OCI-LY1 (cell line): ENCODE results near the gene PTPRN2.

ENCODE experiments used
- H2AFZ ChIP-seq: fragments of 200-600 bp; sonication (generic), shearing (Covaris generic); 2 replicates; pipeline ENCODE4 v1.6.0; 2014; ENCODE audit warnings: antibody characterized with exemption, mild to moderate bottlenecking, low read length
- H3F3A ChIP-seq: fragments of 200-600 bp; sonication (generic), shearing (Covaris generic); 2 replicates; pipeline ENCODE4 v1.6.0; 2014; ENCODE audit warnings: mild to moderate bottlenecking, antibody characterized with exemption, low read length, moderate library complexity; ENCODE audit not compliant: insufficient read depth
- H3K27ac ChIP-seq: fragments of 200-600 bp; sonication (generic); 2 replicates; pipeline ENCODE4 v1.5.1; 2014; ENCODE audit warnings: low read length, mixed run types, mild to moderate bottlenecking, low read depth; ENCODE audit not compliant: poor library complexity, severe bottlenecking
- H3K27me3 ChIP-seq: fragments of 200-600 bp; sonication (generic); 2 replicates; pipeline ENCODE4 v1.6.0; 2014; ENCODE audit warnings: antibody characterized with exemption, mild to moderate bottlenecking, low read length, moderate library complexity; ENCODE audit not compliant: insufficient read depth
- H3K36me3 ChIP-seq: fragments of 200-600 bp; sonication (generic); 2 replicates; pipeline ENCODE4 v1.6.1; 2014; ENCODE audit warnings: mild to moderate bottlenecking, antibody characterized with exemption, low read length, moderate library complexity, mixed read lengths; ENCODE audit not compliant: insufficient read depth
- H3K4me1 ChIP-seq: fragments of 200-600 bp; sonication (generic); 2 replicates; pipeline ENCODE4 v1.5.1; 2014; ENCODE audit warnings: mild to moderate bottlenecking, low read length, moderate library complexity; ENCODE audit not compliant: insufficient read depth, severe bottlenecking
- H3K4me2 ChIP-seq: fragments of 200-600 bp; sonication (generic), shearing (Covaris generic); 2 replicates; pipeline ENCODE4 v1.6.1; 2014; ENCODE audit warnings: low read length
- H3K4me3 ChIP-seq: fragments of 200-600 bp; sonication (generic); 2 replicates; pipeline ENCODE4 v1.5.1; 2014; ENCODE audit warnings: low read length, low read depth, mild to moderate bottlenecking, mixed read lengths; ENCODE audit not compliant: poor library complexity, severe bottlenecking
- H3K79me2 ChIP-seq: fragments of 200-600 bp; shearing (Covaris generic); 2 replicates; pipeline ENCODE4 v1.6.1; 2016; ENCODE audit warnings: mixed run types, low read length, mixed read lengths; ENCODE audit not compliant: insufficient read depth
- H3K9ac ChIP-seq: fragments of 200-600 bp; sonication (generic), shearing (Covaris generic); 2 replicates; pipeline ENCODE4 v1.6.1; 2014; ENCODE audit warnings: mild to moderate bottlenecking, low read length, mixed read lengths
- H3K9me2 ChIP-seq: fragments of 200-600 bp; sonication (generic), shearing (Covaris generic); 2 replicates; pipeline ENCODE4 v1.6.1; 2014; ENCODE audit warnings: low read depth, mild to moderate bottlenecking, low read length, mixed read lengths
- H3K9me3 ChIP-seq: fragments of 200-600 bp; shearing (Covaris generic); 2 replicates; pipeline ENCODE4 v1.6.1; 2014; ENCODE audit warnings: low read length, mixed read lengths
- H4K20me1 ChIP-seq: fragments of 200-600 bp; sonication (generic), shearing (Covaris generic); 2 replicates; pipeline ENCODE4 v1.6.0; 2016; ENCODE audit warnings: mild to moderate bottlenecking, low read length; ENCODE audit not compliant: insufficient read depth
- CTCF ChIP-seq: fragments of 200-600 bp; sonication (generic), shearing (Covaris generic); IDR thresholded peaks from 2 replicates; pipeline ENCODE4 v1.5.1; 2017; ENCODE audit warnings: mild to moderate bottlenecking, antibody characterized with exemption, low read length, moderate library complexity, mixed read lengths
- EZH2 ChIP-seq: fragments of 200-600 bp; sonication (generic), shearing (Covaris generic); IDR thresholded peaks from 2 replicates; pipeline ENCODE4 v1.8.0; 2017; ENCODE audit warnings: borderline replicate concordance, mixed run types, mild to moderate bottlenecking, antibody characterized with exemption, low read length, moderate library complexity, mixed read lengths

PTPRN2 gene

GRCh38 chr7:157584420-157584819 lies 1003.2 kb downstream of the PTPRN2 start:
- Histone ChIP-seq H2AFZ (no peak overlapping the region), H3K4me3 (no peak overlapping the region), H3K9ac (no peak overlapping the region), H3K9me3 (no peaks in the 10 kb centered on the region), H3K36me3 (no peaks in the 10 kb centered on the region), H3K27me3 (0 out of 2 replicates have a peak, but pooled peaks cover 8% of the 10 kb centered on the region), H3K27ac (no peak overlapping the region), H3K9me2 (no peaks in the 10 kb centered on the region), H3K79me2 (no peaks in the 10 kb centered on the region), H3K4me2 (no peak overlapping the region), H4K20me1 (no peaks in the 10 kb centered on the region), H3F3A (no peaks in the 10 kb centered on the region), H3K4me1 (no peaks in the 10 kb centered on the region)
- TF ChIP-seq CTCF (no peak), EZH2 (no peak)

- no peak overlapping the region for H3K4me2 ChIP-seq
- no peak overlapping the region for H3K4me3 ChIP-seq
- no peaks in the 10 kb centered on the region for H3F3A ChIP-seq
- no peaks in the 10 kb centered on the region for H3K79me2 ChIP-seq
- H4K20me1 ChIP-seq, result no peaks in the 10 kb centered on the region
- H3K4me1 ChIP-seq, result no peaks in the 10 kb centered on the region
- 0 out of 2 replicates have a peak, but pooled peaks cover 3% of the 10 kb centered on the region for H3K27me3 ChIP-seq
- H3K27ac ChIP-seq, result no peak overlapping the region
- TF ChIP-seq CTCF, result no peak
- no peak for TF ChIP-seq EZH2
- H2AFZ ChIP-seq, result no peak overlapping the region
- H3K9ac ChIP-seq, result no peak overlapping the region
- H3K36me3 ChIP-seq, result no peaks in the 10 kb centered on the region
- H3K9me2 ChIP-seq, result no peaks in the 10 kb centered on the region
- no peaks in the 10 kb centered on the region for H3K9me3 ChIP-seq
Observed at GRCh38 chr7:157581740-157582139, 1005.9 kb downstream of the PTPRN2 start.

GRCh38 chr7:157580324-157580723 lies 1007.3 kb downstream of the PTPRN2 start:
- Histone ChIP-seq H3K4me3 (no peak overlapping the region), H3K27me3 (0 out of 2 replicates have a peak, but pooled peaks cover 3% of the 10 kb centered on the region), H3K4me1 (no peaks in the 10 kb centered on the region), H3K36me3 (no peaks in the 10 kb centered on the region), H2AFZ (no peak overlapping the region), H3K79me2 (no peaks in the 10 kb centered on the region), H3K9ac (no peak overlapping the region), H3K9me2 (no peaks in the 10 kb centered on the region), H4K20me1 (no peaks in the 10 kb centered on the region), H3F3A (no peaks in the 10 kb centered on the region), H3K4me2 (no peak overlapping the region), H3K9me3 (no peaks in the 10 kb centered on the region), H3K27ac (no peak overlapping the region)
- no peak for TF ChIP-seq CTCF
